WI38 (cell line): ENCODE results near the gene RUNX1.
A peak's percentile ranks its signal among the peaks of the same experiment; 100 is the strongest.
"Not testable (repeated sequence)": the region's sequence is repeated elsewhere in the genome, so short reads cannot be mapped to it uniquely, and the experiment has no call there.

Experiments
- H3K4me3 ChIP-seq: 2 replicates; pipeline ENCODE4 v1.5.1; 2011; ENCODE audit warnings: low read depth, mild to moderate bottlenecking, control low read depth, low read length
- TF ChIP-seq, protein P1 (sequence below): IDR thresholded peaks from 2 replicates; pipeline ENCODE4 v1.5.1; 2012; ENCODE audit warnings: low read depth, mild to moderate bottlenecking, control low read depth, low read length

Gene RUNX1

DNA sequence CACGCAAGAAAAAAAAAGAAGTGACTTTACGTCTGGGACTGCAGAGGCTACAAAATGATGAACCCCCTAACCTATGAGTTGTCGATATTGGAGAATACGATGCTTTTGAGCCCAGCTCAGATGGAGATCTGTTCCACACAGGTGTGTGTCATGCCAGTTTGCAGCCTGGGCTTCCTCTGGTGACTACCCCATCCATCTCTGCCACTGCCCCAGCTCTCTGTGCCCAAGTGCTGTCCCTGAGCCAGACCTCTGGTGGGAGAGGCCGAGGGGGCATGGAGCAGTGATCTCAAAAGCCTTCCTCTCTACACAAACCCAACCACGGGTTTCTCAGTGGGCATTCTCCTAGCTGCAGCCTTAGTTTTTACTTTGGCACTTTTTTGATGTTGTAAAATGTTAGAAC, 239.3 kb downstream of the RUNX1 start:
- TF ChIP-seq, protein P1, sequence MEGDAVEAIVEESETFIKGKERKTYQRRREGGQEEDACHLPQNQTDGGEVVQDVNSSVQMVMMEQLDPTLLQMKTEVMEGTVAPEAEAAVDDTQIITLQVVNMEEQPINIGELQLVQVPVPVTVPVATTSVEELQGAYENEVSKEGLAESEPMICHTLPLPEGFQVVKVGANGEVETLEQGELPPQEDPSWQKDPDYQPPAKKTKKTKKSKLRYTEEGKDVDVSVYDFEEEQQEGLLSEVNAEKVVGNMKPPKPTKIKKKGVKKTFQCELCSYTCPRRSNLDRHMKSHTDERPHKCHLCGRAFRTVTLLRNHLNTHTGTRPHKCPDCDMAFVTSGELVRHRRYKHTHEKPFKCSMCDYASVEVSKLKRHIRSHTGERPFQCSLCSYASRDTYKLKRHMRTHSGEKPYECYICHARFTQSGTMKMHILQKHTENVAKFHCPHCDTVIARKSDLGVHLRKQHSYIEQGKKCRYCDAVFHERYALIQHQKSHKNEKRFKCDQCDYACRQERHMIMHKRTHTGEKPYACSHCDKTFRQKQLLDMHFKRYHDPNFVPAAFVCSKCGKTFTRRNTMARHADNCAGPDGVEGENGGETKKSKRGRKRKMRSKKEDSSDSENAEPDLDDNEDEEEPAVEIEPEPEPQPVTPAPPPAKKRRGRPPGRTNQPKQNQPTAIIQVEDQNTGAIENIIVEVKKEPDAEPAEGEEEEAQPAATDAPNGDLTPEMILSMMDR: no peak
- no peak overlapping the region for H3K4me3 ChIP-seq

DNA sequence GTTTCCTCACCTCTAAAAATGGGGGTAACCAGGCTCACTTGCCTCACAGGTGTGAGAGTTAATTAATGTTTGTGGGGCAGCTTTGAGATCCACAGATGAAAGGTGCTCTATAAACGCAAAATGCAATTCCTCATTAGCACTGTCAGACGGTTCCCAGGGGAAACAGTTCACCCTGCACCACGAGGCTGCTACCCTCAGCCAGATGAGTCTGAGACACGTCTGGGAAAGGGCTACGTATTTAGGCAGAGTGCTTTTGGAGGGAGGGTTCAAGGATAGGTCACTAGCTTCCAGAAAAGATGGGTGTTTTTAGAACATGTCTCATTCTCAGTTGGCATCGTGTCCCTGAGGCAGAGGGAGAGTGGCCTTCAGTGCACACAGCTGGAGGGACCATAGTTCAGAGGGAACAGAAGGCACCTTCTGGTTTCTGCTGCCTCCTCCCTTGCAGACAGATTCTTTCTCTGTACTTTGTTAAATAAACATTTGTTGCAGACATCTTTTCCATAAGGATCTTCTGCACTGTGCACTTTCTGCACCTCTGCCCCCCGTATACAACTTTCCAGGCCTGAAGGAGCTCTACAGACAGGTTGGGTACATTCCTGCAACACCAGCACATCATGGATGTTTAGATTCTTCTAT, 240.4 kb downstream of the RUNX1 start:
- TF ChIP-seq, protein P1: no peak
- H3K4me3 ChIP-seq: peak overlapping the region; percentile 13; the same call in 1 of the 2 replicates

DNA sequence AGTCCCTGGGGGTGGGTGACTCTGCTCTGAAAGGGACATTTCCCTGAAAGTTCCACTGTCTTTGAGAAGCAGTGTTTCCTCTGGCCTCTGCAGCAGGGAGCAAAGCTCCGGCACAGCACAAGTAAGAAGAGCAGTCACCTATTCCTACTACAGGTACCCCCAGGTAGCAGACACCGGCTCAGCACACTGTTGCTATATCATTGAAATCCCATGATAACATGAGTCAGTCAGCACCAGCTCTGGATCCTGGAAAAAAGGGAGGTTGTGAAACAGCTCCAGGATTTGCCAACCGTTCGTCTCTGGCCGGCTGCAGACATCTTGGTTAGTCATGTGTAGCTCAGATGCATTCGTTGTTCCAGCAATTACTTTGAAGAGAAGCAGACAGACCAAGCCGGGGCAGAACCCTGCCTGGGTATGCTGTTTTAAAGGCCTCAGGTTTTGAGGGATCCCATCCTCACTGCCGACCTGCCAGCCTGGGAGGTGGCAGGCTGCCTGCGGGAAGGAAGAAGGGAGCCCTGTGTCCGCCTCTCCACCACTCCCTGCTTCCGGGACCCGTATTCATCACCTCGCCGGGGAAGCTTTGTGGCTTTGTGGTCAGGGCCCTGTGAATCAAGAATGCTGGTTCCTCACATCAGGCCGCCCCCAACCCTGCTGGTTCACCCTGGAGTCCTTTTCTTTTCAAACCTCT, 241.1 kb downstream of the RUNX1 start:
- H3K4me3 ChIP-seq: peak overlapping the region; percentile 19
- TF ChIP-seq, protein P1: no peak

DNA sequence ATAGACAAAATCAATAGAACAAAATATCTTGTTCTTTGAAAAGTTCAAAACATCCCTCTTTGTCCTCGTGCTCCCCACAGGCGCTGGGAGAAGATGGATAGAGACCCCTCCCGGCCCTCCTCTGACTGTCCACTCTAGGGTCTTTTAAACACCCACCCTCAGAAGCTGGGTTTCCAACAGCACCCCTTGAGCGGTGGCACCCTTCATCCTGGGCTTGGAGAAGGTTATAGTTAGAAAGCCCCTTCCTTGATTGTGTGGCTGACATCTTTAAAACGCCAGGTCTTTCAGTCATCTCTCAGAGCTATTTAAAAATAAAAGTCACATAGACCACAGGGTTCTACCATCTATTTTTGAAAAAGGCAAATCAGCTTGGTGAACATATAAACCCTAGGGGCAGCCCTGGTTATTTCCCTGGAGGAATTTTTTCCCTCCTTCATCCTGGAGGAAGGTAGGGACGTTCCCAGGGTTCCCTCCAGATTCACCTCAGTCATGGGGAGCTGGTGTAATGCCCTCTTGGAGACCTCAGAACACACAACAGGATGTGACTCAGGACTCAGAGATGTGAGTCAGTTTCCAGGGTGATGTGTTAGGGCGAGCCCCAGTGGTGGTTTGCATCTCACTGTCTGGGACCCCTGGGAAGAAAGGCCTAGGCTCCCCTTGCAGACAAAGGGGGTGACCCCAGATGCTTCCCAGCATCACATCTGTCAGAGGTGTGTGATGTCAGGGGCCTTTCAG, 241.8 kb downstream of the RUNX1 start:
- peak overlapping the region; percentile 19 for H3K4me3 ChIP-seq
- TF ChIP-seq, protein P1: no peak

DNA sequence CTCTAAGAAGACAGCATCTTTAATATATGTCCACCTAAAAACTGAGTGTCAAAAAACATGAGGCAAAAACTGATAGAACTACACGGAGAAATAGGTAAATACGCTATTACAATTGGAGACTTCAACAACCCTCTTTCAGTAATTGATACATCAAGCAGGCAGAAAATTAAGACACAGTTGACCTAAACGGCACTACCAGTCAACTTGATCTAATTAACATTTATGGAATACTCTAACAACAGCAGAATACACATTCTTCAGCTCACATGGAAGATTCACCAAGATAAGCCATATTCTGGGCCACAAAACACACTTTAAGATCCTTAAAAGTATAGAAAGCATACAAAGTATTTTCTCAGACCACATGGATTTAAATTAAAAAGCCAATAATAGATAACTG, 242.7 kb downstream of the RUNX1 start:
- TF ChIP-seq, protein P1: no peak
- H3K4me3 ChIP-seq: no peak overlapping the region

DNA sequence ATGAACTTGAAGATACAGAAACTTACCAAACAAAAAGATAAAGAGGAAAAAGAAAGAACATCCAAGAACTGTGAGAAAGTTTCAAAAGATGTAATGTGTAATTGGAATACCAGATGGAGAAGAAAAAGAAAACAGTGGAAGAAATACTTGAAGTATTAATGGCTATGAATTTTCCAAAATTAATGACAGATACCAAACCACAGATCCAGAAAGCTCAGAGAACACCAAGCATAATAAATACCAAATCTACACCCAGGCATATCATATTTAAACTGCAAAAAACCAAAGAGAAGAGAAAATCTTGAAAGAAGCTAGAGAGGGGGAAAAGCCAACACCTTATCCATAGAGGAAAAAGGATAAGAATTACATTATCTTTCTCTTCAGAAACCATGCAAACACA, 243.9 kb downstream of the RUNX1 start:
- no peak overlapping the region for H3K4me3 ChIP-seq
- TF ChIP-seq, protein P1: no peak

DNA sequence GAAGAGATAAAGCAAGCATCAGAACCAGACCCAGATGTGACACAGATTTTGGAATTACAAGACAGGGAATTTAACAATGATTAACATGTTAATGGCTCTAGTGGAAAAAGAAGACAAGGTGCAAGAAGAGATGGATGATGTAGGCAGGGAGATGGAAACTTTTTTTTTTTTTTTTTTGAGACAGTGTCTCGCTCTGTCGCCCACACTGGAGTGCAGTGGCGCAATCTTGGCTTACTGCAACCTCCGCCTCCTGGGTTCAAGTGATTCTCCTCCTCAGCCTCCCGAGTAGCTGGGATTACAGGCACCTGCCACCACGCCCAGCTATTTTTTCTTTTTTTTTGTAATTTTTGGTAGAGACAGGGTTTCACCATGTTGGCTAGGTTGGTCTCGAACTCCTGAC, 244.5 kb downstream of the RUNX1 start:
- not testable (repeated sequence) for H3K4me3 ChIP-seq
